ENCODE data around the gene SCAF1.

DNA sequence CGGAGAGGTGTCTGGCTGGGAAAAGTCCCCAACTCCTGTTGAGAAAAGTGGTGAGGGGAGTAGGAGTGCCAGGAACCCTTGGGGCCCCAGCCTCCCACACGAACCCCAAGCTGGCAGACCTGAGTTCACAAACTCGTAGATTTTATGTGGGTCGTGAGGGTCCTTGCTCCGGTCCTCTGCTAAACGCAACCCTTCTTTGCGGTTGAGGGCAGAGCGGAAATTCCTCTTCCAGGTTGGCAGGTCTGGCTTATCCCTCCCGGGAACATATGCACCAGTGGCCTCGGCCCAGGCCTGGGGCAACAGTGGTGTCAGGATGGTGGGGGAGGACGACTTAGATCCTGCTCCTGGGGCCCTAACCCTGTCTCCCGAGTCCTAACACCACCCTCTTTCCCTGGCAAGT lies 21.2 kb downstream of the SCAF1 start:
- TF ChIP-seq, protein P1, sequence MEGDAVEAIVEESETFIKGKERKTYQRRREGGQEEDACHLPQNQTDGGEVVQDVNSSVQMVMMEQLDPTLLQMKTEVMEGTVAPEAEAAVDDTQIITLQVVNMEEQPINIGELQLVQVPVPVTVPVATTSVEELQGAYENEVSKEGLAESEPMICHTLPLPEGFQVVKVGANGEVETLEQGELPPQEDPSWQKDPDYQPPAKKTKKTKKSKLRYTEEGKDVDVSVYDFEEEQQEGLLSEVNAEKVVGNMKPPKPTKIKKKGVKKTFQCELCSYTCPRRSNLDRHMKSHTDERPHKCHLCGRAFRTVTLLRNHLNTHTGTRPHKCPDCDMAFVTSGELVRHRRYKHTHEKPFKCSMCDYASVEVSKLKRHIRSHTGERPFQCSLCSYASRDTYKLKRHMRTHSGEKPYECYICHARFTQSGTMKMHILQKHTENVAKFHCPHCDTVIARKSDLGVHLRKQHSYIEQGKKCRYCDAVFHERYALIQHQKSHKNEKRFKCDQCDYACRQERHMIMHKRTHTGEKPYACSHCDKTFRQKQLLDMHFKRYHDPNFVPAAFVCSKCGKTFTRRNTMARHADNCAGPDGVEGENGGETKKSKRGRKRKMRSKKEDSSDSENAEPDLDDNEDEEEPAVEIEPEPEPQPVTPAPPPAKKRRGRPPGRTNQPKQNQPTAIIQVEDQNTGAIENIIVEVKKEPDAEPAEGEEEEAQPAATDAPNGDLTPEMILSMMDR (IDR thresholded peaks at IDR 0.05): no peak
- TF ChIP-seq POLR2AphosphoS5 (IDR thresholded peaks at IDR 0.05) (no peak), POLR2A (IDR thresholded peaks at IDR 0.05) (no peak)

Measured in upper lobe of left lung (tissue), 4 donors.